Fibroblast of lung (primary cell): Measurements from ENCODE around the gene MYZAP. TPM values are rescaled to one million over a fixed set of nuclear protein-coding genes. Genes with fewer than 3 reads are reported as not detected.

ENCODE experiments used
- DNase-seq, 2 donors: peaks; one replicate each; pipeline versions ENCODE4 v3.0.0 to v3.0.0-alpha.2; 2010; ENCODE audit warnings: low read depth in 2 of 2
- H2AFZ ChIP-seq: 2 replicates; pipeline ENCODE4 v1.5.1; 2012; ENCODE audit warnings: low read length, control low read depth, inconsistent platforms
- H3K27ac ChIP-seq: 2 replicates; pipeline ENCODE4 v1.5.1; 2011; ENCODE audit warnings: low read length, control low read depth; ENCODE audit not compliant: insufficient read depth
- H3K27me3 ChIP-seq: 2 replicates; pipeline ENCODE4 v1.5.1; 2011; ENCODE audit warnings: mild to moderate bottlenecking, low read length; ENCODE audit not compliant: control insufficient read depth, insufficient read depth
- H3K36me3 ChIP-seq: 2 replicates; pipeline ENCODE4 v1.5.1; 2011; ENCODE audit warnings: low read length; ENCODE audit not compliant: control insufficient read depth, insufficient read depth
- H3K4me1 ChIP-seq: 2 replicates; pipeline ENCODE4 v1.5.1; 2011; ENCODE audit warnings: low read length; ENCODE audit not compliant: control insufficient read depth, insufficient read depth; ENCODE audit errors: extremely low read depth
- H3K4me2 ChIP-seq: 2 replicates; pipeline ENCODE4 v1.5.1; 2011; ENCODE audit warnings: low read length, control low read depth; ENCODE audit not compliant: insufficient read depth; ENCODE audit errors: extremely low read depth
- H3K4me3 ChIP-seq, 4 experiments: fragments of 200-600 bp in 1 of 4; sonication (generic) in 1 of 4; replicated peaks in 1 of 4; 2 replicates each; pipeline ENCODE4 v1.5.1; 2011 to 2016; ENCODE audit warnings: low read length in 4 of 4, low read depth in 3 of 4, mild to moderate bottlenecking in 3 of 4, control low read depth in 2 of 4, inconsistent platforms in 1 of 4, mixed read lengths in 1 of 4; ENCODE audit not compliant: insufficient read depth in 1 of 4; ENCODE audit errors: control extremely low read depth in 1 of 4
- H3K79me2 ChIP-seq: 2 replicates; pipeline ENCODE4 v1.5.1; 2012; ENCODE audit warnings: mild to moderate bottlenecking, low read length, inconsistent platforms; ENCODE audit not compliant: control insufficient read depth, insufficient read depth
- H3K9ac ChIP-seq: 2 replicates; pipeline ENCODE4 v1.5.1; 2011; ENCODE audit warnings: mild to moderate bottlenecking, low read length, control low read depth; ENCODE audit not compliant: insufficient read depth
- H3K9me3 ChIP-seq: 2 replicates; pipeline ENCODE4 v1.5.1; 2012; ENCODE audit warnings: low read depth, low read length; ENCODE audit not compliant: control insufficient read depth, insufficient read depth
- H4K20me1 ChIP-seq: 2 replicates; pipeline ENCODE4 v1.5.1; 2011; ENCODE audit warnings: low read length; ENCODE audit not compliant: control insufficient read depth, insufficient read depth; ENCODE audit errors: extremely low read depth
- CTCF ChIP-seq, 2 donors: IDR thresholded peaks in 1 of 2; conservative IDR thresholded peaks in 1 of 2; 1 replicate in 1 of 2; 2 replicates in 1 of 2; pipeline ENCODE4 v1.5.1; 2011 to 2012; ENCODE audit warnings: low read length in 2 of 2, control low read depth in 1 of 2, inconsistent platforms in 1 of 2, low read depth in 1 of 2, mild to moderate bottlenecking in 1 of 2
- EZH2 ChIP-seq: IDR thresholded peaks from 2 replicates; pipeline ENCODE4 v1.5.1; 2012; ENCODE audit warnings: low read length, control low read depth, mild to moderate bottlenecking; ENCODE audit errors: missing control alignments
- polyA plus RNA-seq, 2 donors: library from polyadenylated mRNA; depleted of rRNA in 1 of 2; stranded (reverse) in 1 of 2; unstranded in 1 of 2; fragments of >200 nt; gene quantifications; 2 replicates each; pipeline ENCODE4 v1.2.1, GENCODE V29; 2011 to 2012; ENCODE audit warnings: missing spikeins in 1 of 2
- total RNA-seq: library from RNA; depleted of rRNA; stranded (reverse); fragments of >200 nt; gene quantifications from 2 replicates; pipeline ENCODE4 v1.2.1, GENCODE V29; 2014

MYZAP gene
- total and polyA plus RNA-seq, 2 donors (not counting 1 experiment from before 2014, with no cell fraction given) = 0.17 TPM; not detected in 1

GRCh38 chr15:57589281-57589680 is 2.4 kb upstream of the MYZAP start:
- Histone ChIP-seq H3K4me3 (no peak overlapping the region), H2AFZ (no peak overlapping the region), H3K4me1 (no peaks in the 10 kb centered on the region), H3K4me2 (no peak overlapping the region), H3K27me3 (peaks cover 16% of the 10 kb centered on the region), H3K9me3 (no peaks in the 10 kb centered on the region), H3K79me2 (no peaks in the 10 kb centered on the region), H3K9ac (no peak overlapping the region), H3K36me3 (no peaks in the 10 kb centered on the region), H4K20me1 (no peaks in the 10 kb centered on the region), H3K27ac (no peak overlapping the region)
- TF ChIP-seq CTCF (conservative IDR thresholded peaks at IDR 0.05 in 1 of 2, IDR thresholded peaks at IDR 0.05 in 1 of 2; ENCODE audit: low read depth in 1 of 2, low read length in 2 of 2) = no peak
- no peak for DNase-seq

- H3K4me2 ChIP-seq = no peak overlapping the region
- TF ChIP-seq CTCF (conservative IDR thresholded peaks at IDR 0.05 in 1 of 2, IDR thresholded peaks at IDR 0.05 in 1 of 2; ENCODE audit: low read depth in 1 of 2, low read length in 2 of 2) (no peak), EZH2 (no peak)
- H3K27ac ChIP-seq = no peak overlapping the region
- no peaks in the 10 kb centered on the region for H4K20me1 ChIP-seq
- no peaks in the 10 kb centered on the region for H3K9me3 ChIP-seq
- H2AFZ ChIP-seq = no peak overlapping the region
- no peaks in the 10 kb centered on the region for H3K4me1 ChIP-seq
- H3K4me3 ChIP-seq = no peak overlapping the region
- no peaks in the 10 kb centered on the region for H3K79me2 ChIP-seq
- DNase-seq = no peak
- no peak overlapping the region for H3K9ac ChIP-seq
- H3K27me3 ChIP-seq = peaks cover 16% of the 10 kb centered on the region
- H3K36me3 ChIP-seq = no peaks in the 10 kb centered on the region
These were observed 1.9 kb upstream of the MYZAP start for GRCh38 chr15:57589754-57590153.

- peak overlapping the region; percentile 51 for H3K4me2 ChIP-seq
- peak overlapping the region in 3 of 4 experiments; percentile 25 to 43 (median 36) for H3K4me3 ChIP-seq
- H3K79me2 ChIP-seq = no peaks in the 10 kb centered on the region
- H3K9ac ChIP-seq = no peak overlapping the region
- DNase-seq = no peak
- no peak overlapping the region for H2AFZ ChIP-seq
- H3K4me1 ChIP-seq = no peaks in the 10 kb centered on the region
- TF ChIP-seq EZH2 (no peak), CTCF (conservative IDR thresholded peaks at IDR 0.05 in 1 of 2, IDR thresholded peaks at IDR 0.05 in 1 of 2; ENCODE audit: low read depth in 1 of 2, low read length in 2 of 2) (no peak)
- H3K36me3 ChIP-seq = no peaks in the 10 kb centered on the region
- no peak overlapping the region for H3K27ac ChIP-seq
- no peaks in the 10 kb centered on the region for H4K20me1 ChIP-seq
- no peaks in the 10 kb centered on the region for H3K9me3 ChIP-seq
- peaks cover 14% of the 10 kb centered on the region for H3K27me3 ChIP-seq
These were observed 375 bp upstream of the MYZAP start for GRCh38 chr15:57591237-57591821.
